HG02623 (cell line): Measurements from ENCODE around the gene MAT2B.
A peak's percentile ranks its signal among the peaks of the same experiment; 100 is the strongest.
"Not testable (repeated sequence)": the region's sequence is repeated elsewhere in the genome, so short reads cannot be mapped to it uniquely, and the experiment has no call there.

Experiments
- ATAC-seq: cut with Tn5 transposase; IDR thresholded peaks from one replicate; pipeline ENCODE4 v1.9.1; 2021; ENCODE audit warnings: moderate library complexity; ENCODE audit not compliant: unreplicated experiment

Gene MAT2B

GRCh38 chr5:163503106-163504078 lies 2.0 kb upstream of the MAT2B start:
- no peak for ATAC-seq

GRCh38 chr5:163504079-163504931 lies 1.1 kb upstream of the MAT2B start:
- ATAC-seq: no peak

GRCh38 chr5:163505049-163505367 lies 411 bp upstream of the MAT2B start:
- no peak for ATAC-seq

GRCh38 chr5:163506095-163506457 lies 657 bp downstream of the MAT2B start:
- peak; percentile 18 for ATAC-seq

- ATAC-seq: no peak
Observed at GRCh38 chr5:163506726-163507125, 1.3 kb downstream of the MAT2B start.

- no peak for ATAC-seq
Observed at GRCh38 chr5:163508753-163509152, 3.3 kb downstream of the MAT2B start.

- no peak for ATAC-seq
Observed at GRCh38 chr5:163509291-163509951, 4.0 kb downstream of the MAT2B start.

- no peak for ATAC-seq
Observed at GRCh38 chr5:163512526-163512925, 7.1 kb downstream of the MAT2B start.

- ATAC-seq: no peak
Observed at GRCh38 chr5:163525096-163525495, 19.7 kb downstream of the MAT2B start.

- ATAC-seq: no peak
Observed at GRCh38 chr5:163529698-163530097, 24.3 kb downstream of the MAT2B start.

GRCh38 chr5:163531272-163531671 lies 25.9 kb downstream of the MAT2B start:
- ATAC-seq: no peak

- no peak for ATAC-seq
Observed at GRCh38 chr5:163532171-163533084, 27.0 kb downstream of the MAT2B start.

- ATAC-seq: no peak
Observed at GRCh38 chr5:163533223-163533622, 27.8 kb downstream of the MAT2B start.

- no peak for ATAC-seq
Observed at GRCh38 chr5:163534492-163535094, 29.2 kb downstream of the MAT2B start.

- ATAC-seq: no peak
Observed at GRCh38 chr5:163535290-163535689, 29.9 kb downstream of the MAT2B start.

GRCh38 chr5:163536442-163536841 lies 31.0 kb downstream of the MAT2B start:
- ATAC-seq: not testable (repeated sequence)

- ATAC-seq: no peak
Observed at GRCh38 chr5:163540696-163541095, 35.3 kb downstream of the MAT2B start.

- no peak for ATAC-seq
Observed at GRCh38 chr5:163542771-163543170, 37.4 kb downstream of the MAT2B start.

GRCh38 chr5:163544041-163544440 lies 38.6 kb downstream of the MAT2B start:
- no peak for ATAC-seq

GRCh38 chr5:163544836-163545235 lies 39.4 kb downstream of the MAT2B start:
- ATAC-seq: no peak
